ENCODE measurements around the gene LAMTOR5. TPM values are rescaled to one million over a fixed set of nuclear protein-coding genes. Genes with fewer than 3 reads are reported as not detected.
"Not testable (repeated sequence)": the region's sequence is repeated elsewhere in the genome, so short reads cannot be mapped to it uniquely, and the experiment has no call there.

The LAMTOR5 gene
- total RNA-seq, 6 donors from 2014 or later: 26.5 to 130 (median 89.9) TPM

DNA sequence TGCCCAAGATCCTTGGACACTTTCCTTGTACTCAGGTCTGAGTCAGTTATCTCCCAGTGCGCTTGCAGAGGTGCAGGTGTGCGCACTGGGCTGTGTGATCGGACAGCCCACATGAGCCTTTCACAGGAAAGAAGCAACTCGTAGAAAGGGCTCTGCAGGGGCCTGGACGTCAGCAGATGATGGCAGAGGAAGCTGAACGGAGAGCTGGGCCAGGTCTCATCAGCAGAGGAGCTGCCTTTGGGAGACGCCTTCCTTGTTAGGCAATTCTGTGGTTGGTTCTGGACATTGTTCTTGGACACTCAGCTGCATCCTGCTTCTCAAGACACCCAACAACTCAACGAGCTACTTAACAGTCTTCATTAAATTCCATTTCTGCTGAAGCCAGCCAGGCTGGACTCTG, 36.0 kb upstream of the LAMTOR5 start:
- no peaks in the 10 kb centered on the region for H3K36me3 ChIP-seq
- DNase-seq (no peak), ATAC-seq (ENCODE audit: low FRiP score in 2 of 2) (no peak)
- H3K27me3 ChIP-seq: no peaks in the 10 kb centered on the region
- H3K4me1 ChIP-seq: peaks cover 7 to 19% (median 12%) of the 10 kb centered on the region in 4 donors
- 39 to 66% methylated on average over 3 to 8 of the region's 8 CpGs for WGBS, 2 donors
- no peak overlapping the region for H3K4me3 ChIP-seq
- TF ChIP-seq EP300 (IDR thresholded peaks at IDR 0.05) (no peak), POLR2A (IDR thresholded peaks at IDR 0.05) (no peak), POLR2AphosphoS5 (IDR thresholded peaks at IDR 0.05) (no peak)
- TF ChIP-seq, protein P1, sequence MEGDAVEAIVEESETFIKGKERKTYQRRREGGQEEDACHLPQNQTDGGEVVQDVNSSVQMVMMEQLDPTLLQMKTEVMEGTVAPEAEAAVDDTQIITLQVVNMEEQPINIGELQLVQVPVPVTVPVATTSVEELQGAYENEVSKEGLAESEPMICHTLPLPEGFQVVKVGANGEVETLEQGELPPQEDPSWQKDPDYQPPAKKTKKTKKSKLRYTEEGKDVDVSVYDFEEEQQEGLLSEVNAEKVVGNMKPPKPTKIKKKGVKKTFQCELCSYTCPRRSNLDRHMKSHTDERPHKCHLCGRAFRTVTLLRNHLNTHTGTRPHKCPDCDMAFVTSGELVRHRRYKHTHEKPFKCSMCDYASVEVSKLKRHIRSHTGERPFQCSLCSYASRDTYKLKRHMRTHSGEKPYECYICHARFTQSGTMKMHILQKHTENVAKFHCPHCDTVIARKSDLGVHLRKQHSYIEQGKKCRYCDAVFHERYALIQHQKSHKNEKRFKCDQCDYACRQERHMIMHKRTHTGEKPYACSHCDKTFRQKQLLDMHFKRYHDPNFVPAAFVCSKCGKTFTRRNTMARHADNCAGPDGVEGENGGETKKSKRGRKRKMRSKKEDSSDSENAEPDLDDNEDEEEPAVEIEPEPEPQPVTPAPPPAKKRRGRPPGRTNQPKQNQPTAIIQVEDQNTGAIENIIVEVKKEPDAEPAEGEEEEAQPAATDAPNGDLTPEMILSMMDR (IDR thresholded peaks at IDR 0.05): no peak
- H3K9me3 ChIP-seq: no peaks in the 10 kb centered on the region
- H3K27ac ChIP-seq: no peak overlapping the region

DNA sequence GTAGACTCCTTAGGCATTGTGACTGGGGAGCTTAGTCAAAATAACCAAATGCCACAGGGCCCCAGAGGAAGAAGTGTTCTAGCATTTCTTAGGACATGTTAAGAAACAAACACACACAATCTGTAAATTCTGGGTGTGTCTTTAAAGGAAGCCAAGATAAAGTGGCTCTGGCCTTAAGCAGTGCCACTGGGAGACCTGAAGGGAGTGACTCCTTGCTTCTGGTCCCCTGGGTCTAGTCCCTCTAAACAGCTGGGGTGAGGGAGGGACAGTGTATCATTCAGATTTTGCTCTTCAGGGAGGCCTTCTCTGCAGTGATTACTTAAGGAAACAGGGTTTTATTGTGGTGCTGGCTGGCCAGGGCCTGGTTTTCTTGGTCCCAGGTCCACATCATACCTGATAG, 34.4 kb upstream of the LAMTOR5 start:
- TF ChIP-seq POLR2A (IDR thresholded peaks at IDR 0.05) (no peak), POLR2AphosphoS5 (IDR thresholded peaks at IDR 0.05) (no peak), EP300 (IDR thresholded peaks at IDR 0.05) (no peak)
- TF ChIP-seq, protein P1 (IDR thresholded peaks at IDR 0.05): no peak
- no peaks in the 10 kb centered on the region for H3K36me3 ChIP-seq
- H3K4me3 ChIP-seq: no peak overlapping the region
- peak overlapping the region; percentile 49 to 74 (median 62) for H3K27ac ChIP-seq
- DNase-seq: no peak
- no peak for ATAC-seq (ENCODE audit: low FRiP score in 2 of 2)
- H3K27me3 ChIP-seq: no peaks in the 10 kb centered on the region
- no peaks in the 10 kb centered on the region for H3K9me3 ChIP-seq
- H3K4me1 ChIP-seq: peaks cover 7 to 19% (median 12%) of the 10 kb centered on the region in 4 donors

DNA sequence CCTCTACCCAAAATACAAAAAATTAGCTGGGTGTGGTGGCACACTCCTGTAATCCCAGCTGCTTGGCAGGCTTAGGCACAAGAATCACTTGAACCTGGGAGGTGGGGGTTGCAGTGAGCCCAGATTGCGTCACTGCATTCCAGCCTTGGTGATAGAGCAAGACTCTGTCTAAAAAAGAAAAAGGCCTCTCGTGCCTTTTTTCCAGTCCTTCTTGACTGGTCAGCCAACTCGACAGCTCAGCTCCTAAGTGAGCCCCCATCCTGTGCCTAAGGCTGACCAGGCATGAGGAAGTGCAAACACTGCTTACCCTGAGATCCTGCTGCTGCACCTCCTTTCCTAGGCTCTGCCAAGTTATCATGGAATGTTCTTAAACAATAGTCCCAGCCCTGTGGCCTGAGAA, 33.4 kb upstream of the LAMTOR5 start:
- peak overlapping the region; percentile 49 to 74 (median 54) for H3K27ac ChIP-seq
- DNase-seq (peak in 1 of 2 donors; percentile 84), ATAC-seq (ENCODE audit: low FRiP score in 2 of 2) (peak; percentile 55 to 88)
- WGBS, 2 donors: 34 to 44% methylated on average over 3 of the region's 3 CpGs
- H3K9me3 ChIP-seq: no peaks in the 10 kb centered on the region
- no peaks in the 10 kb centered on the region for H3K27me3 ChIP-seq
- H3K4me1 ChIP-seq: peaks cover 7 to 19% (median 12%) of the 10 kb centered on the region in 4 donors
- H3K36me3 ChIP-seq: no peaks in the 10 kb centered on the region
- H3K4me3 ChIP-seq: no peak overlapping the region
- TF ChIP-seq POLR2A (IDR thresholded peaks at IDR 0.05) (no peak), EP300 (IDR thresholded peaks at IDR 0.05) (no peak), POLR2AphosphoS5 (IDR thresholded peaks at IDR 0.05) (no peak)
- TF ChIP-seq, protein P1 (IDR thresholded peaks at IDR 0.05): no peak

DNA sequence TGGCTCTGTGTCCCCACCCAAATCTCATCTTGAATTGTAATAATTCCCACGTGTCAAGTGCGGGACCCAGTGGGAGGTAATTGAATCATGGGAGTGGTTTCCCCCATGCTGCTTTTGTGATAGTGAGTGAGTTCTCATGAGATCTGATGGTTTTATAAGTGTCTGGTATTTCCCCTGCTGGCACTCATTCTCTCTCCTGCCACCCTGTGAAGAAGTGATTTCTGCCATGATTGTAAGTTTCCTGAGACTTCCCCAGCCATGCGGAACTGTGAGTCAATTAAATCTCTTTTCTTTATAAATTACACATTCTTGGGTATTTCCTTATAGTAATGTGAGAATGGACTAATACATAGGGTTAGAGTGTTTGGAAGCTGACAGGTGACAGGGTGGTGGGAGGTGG, 32.4 kb upstream of the LAMTOR5 start:
- not testable (repeated sequence) for DNase-seq; ATAC-seq (ENCODE audit: low FRiP score in 2 of 2); H3K4me3 ChIP-seq; H3K36me3 ChIP-seq; H3K27ac ChIP-seq; H3K27me3 ChIP-seq; H3K9me3 ChIP-seq
- WGBS, 2 donors: 86 to 89% methylated on average over 3 of the region's 3 CpGs
- peaks cover 7 to 19% (median 12%) of the 10 kb centered on the region in 4 donors for H3K4me1 ChIP-seq

DNA sequence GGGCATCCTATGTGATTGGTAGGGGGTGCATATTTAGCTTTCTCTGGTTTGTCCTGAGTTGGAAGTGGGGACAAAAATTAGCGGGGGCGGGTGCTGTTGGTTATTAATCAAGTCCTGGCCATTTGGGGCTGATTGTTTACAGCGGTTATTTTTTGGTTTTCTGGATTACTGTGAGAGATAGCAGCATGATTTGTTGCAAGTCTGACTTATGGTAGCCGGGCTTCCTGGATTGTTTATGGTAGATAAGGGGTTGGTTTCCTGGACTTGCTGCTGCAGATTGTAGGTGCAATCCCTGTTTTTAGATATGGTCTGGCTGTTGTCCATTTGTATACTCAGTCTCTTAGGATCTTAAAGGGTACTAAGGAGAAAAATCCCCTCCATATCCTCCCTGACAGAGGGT, 31.4 kb upstream of the LAMTOR5 start:
- ATAC-seq (ENCODE audit: low FRiP score in 2 of 2): no peak
- DNase-seq: no peak
- WGBS, 2 donors: 76 to 81% methylated on average over 4 of the region's 4 CpGs
- H3K27ac ChIP-seq: no peak overlapping the region
- peaks cover 11 to 26% (median 18%) of the 10 kb centered on the region in 4 donors for H3K4me1 ChIP-seq
- H3K36me3 ChIP-seq: no peaks in the 10 kb centered on the region
- no peak for TF ChIP-seq POLR2A (IDR thresholded peaks at IDR 0.05)
- TF ChIP-seq EP300 (IDR thresholded peaks at IDR 0.05): no peak
- TF ChIP-seq POLR2AphosphoS5 (IDR thresholded peaks at IDR 0.05): no peak
- TF ChIP-seq, protein P1 (IDR thresholded peaks at IDR 0.05): no peak
- no peaks in the 10 kb centered on the region for H3K9me3 ChIP-seq
- no peak overlapping the region for H3K4me3 ChIP-seq
- no peaks in the 10 kb centered on the region for H3K27me3 ChIP-seq

DNA sequence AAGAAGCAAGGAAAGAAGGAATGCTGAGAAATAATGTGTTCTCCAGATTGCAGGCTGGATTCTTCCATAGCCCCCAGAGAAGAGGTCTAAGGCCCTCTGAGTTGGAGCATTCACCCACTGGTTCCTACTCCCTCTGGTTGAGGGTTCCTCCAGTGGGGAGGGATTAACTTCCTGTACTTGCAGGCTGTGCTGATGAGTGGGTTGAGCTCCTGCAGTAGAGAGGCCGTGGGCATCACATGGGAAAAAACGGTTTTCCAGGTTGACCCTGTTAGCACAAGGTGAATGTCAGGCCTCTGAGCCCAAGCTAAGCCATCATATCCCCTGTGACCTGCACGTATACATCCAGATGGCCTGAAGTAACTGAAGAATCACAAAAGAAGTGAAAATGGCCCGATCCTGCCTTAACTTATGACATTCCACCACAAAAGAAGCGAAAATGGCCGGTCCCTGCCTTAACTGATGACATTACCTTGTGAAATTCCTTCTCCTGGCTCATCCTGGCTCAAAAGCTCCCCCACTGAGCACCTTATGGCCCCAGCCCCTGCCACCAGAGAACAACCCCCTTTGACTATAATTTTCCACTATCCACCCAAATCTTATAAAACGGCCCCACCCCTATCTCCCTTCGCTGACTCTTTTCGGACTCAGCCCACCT, 30.3 kb upstream of the LAMTOR5 start:
- 73 to 92% methylated on average over 9 of the region's 9 CpGs for WGBS, 2 donors
- ATAC-seq (ENCODE audit: low FRiP score in 2 of 2): not testable (repeated sequence)
- peaks cover 14 to 35% (median 26%) of the 10 kb centered on the region in 4 donors for H3K4me1 ChIP-seq

More for the DNA sequence above, 30.3 kb upstream of the LAMTOR5 start:
- H3K9me3 ChIP-seq, H3K4me3 ChIP-seq, H3K36me3 ChIP-seq, H3K27ac ChIP-seq, DNase-seq, H3K27me3 ChIP-seq: not testable (repeated sequence)
